Measurements from ENCODE around the gene EML2.

GRCh38 chr19:45587873-45588272, 51.3 kb downstream of the EML2 start:
- TF ChIP-seq CTCF (IDR thresholded peaks at IDR 0.05; ENCODE audit: low read depth, low read length, poor library complexity, severe bottlenecking), result no peak
- TF ChIP-seq EZH2phosphoT487 (IDR thresholded peaks at IDR 0.05; ENCODE audit: borderline replicate concordance, low read length), result no peak
